Measurements from ENCODE around the gene TBC1D2B. TPM values are rescaled to one million over a fixed set of nuclear protein-coding genes. Genes with fewer than 3 reads are reported as not detected.

Gene TBC1D2B
- total RNA-seq, 1 donor from 2014 or later, result 63.3 TPM

DNA sequence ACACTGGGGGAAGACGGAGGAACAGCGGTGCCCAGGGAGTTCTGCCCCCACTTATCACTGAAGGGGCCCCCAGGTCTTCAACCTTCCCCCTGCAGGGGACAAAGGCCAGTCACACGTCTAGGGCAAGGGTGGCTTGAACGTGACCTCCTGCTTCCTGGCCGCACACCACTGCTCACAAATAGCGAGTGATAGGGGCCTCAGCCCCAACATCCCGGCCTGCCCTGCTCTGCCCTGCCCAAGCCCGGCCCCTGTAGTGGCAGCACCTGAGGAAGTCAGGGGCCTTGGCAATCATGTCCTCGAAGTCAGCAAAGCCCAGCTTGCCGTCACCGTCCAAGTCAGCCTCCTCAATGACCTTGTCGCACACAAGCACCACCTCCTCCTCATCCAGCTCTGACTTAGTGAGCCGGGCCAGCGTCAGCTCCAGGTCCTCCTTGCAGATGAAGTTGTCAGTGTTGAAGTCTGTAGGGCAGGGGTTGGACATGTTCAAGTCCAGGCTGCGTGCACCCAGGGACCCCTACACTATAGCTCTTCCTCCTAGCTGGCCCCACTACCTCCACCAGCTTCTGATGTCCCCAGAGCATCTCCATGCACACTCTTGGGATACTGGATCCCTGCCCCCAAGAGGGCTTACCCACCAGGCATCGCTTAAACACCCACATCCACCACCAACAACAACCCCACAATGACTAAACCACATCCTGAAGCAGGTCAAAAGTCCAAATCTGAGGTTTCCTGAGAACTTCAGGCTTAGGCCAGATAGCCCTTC is 28.1 kb upstream of the TBC1D2B start:
- no peak for DNase-seq (ENCODE audit: low spot score in 2 of 2)
- Histone ChIP-seq H3K4me3 (no peak overlapping the region), H3K4me1 (no peaks in the 10 kb centered on the region), H3K27me3 (no peaks in the 10 kb centered on the region), H3K9me3 (no peaks in the 10 kb centered on the region), H3K27ac (no peak overlapping the region), H3K36me3 (no peaks in the 10 kb centered on the region)
- TF ChIP-seq, protein P1, sequence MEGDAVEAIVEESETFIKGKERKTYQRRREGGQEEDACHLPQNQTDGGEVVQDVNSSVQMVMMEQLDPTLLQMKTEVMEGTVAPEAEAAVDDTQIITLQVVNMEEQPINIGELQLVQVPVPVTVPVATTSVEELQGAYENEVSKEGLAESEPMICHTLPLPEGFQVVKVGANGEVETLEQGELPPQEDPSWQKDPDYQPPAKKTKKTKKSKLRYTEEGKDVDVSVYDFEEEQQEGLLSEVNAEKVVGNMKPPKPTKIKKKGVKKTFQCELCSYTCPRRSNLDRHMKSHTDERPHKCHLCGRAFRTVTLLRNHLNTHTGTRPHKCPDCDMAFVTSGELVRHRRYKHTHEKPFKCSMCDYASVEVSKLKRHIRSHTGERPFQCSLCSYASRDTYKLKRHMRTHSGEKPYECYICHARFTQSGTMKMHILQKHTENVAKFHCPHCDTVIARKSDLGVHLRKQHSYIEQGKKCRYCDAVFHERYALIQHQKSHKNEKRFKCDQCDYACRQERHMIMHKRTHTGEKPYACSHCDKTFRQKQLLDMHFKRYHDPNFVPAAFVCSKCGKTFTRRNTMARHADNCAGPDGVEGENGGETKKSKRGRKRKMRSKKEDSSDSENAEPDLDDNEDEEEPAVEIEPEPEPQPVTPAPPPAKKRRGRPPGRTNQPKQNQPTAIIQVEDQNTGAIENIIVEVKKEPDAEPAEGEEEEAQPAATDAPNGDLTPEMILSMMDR (IDR thresholded peaks at IDR 0.05), result no peak
- intact Hi-C loops (cut with DNase I), result no loop called here

DNA sequence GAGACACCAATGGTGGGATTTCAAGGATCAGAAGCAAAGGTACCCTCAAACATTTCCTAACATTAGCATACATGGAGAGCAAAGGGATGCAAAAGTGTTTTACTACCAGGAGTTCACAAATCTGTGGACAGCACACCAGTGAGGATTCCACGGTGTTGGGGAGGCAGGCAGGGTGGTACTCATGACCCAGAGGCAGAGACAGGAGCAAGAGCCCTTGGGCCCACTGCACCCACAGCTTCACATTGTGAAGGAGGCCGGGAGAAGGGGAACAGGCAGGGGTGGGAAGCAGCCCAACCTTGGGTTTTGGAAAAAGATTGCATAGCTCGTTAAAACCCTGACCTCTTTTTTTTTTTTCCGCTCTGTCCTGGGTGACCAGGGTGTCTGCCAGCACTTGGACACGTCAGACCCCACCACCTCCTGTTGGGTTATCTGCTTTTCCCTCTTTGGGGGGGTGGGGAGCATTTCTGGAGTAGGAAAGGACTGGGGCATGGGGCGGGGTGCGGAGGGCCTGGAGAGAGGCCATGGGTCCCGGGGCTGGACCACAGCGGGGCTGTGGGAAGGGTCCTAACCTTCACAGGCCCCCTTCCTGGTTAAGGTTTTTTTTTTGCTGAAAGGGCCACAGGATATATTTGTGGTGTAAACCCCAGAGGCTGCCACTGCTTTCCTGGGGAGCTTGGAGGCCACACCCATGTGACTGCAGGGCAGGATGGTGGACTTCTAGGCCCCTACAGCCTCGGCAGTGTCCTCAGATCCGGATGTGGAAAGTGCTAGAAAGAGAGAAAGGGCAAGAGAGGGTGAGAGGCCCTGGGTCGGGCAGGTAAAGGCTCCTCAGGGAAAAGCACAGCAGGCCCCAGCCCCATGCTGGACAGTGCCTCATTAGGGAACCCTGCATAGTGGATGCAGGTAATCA is 27.3 kb upstream of the TBC1D2B start:
- DNase-seq (ENCODE audit: low spot score in 2 of 2), result no peak
- Histone ChIP-seq H3K9me3 (no peaks in the 10 kb centered on the region), H3K4me3 (no peak overlapping the region), H3K36me3 (no peaks in the 10 kb centered on the region), H3K27me3 (no peaks in the 10 kb centered on the region), H3K27ac (no peak overlapping the region), H3K4me1 (no peaks in the 10 kb centered on the region)
- TF ChIP-seq, protein P1 (IDR thresholded peaks at IDR 0.05), result no peak
- intact Hi-C loops (cut with DNase I), result no loop called here

DNA sequence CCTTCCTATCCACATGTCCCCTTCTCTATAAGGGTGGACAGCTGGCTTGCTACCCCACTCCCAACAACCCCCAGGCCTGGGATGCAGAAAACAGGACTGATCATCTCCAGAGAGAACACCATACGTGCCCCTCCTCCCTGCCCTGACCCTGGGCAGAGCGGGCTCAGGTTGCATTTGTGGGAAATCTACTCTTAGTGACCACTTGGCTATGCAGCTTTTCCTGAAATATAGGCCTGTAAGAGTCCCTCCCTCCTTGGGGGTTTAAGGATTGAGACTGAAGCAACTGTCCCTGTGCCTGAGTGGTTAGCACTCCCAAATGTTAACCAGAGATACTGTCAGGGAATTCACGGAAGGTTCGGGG is 26.6 kb upstream of the TBC1D2B start:
- Histone ChIP-seq H3K27ac (no peak overlapping the region), H3K36me3 (no peaks in the 10 kb centered on the region), H3K9me3 (no peaks in the 10 kb centered on the region), H3K4me3 (no peak overlapping the region), H3K27me3 (no peaks in the 10 kb centered on the region), H3K4me1 (no peaks in the 10 kb centered on the region)
- TF ChIP-seq, protein P1 (IDR thresholded peaks at IDR 0.05), result no peak
- no peak for DNase-seq (ENCODE audit: low spot score in 2 of 2)
- intact Hi-C loops (cut with DNase I), result no loop called here

DNA sequence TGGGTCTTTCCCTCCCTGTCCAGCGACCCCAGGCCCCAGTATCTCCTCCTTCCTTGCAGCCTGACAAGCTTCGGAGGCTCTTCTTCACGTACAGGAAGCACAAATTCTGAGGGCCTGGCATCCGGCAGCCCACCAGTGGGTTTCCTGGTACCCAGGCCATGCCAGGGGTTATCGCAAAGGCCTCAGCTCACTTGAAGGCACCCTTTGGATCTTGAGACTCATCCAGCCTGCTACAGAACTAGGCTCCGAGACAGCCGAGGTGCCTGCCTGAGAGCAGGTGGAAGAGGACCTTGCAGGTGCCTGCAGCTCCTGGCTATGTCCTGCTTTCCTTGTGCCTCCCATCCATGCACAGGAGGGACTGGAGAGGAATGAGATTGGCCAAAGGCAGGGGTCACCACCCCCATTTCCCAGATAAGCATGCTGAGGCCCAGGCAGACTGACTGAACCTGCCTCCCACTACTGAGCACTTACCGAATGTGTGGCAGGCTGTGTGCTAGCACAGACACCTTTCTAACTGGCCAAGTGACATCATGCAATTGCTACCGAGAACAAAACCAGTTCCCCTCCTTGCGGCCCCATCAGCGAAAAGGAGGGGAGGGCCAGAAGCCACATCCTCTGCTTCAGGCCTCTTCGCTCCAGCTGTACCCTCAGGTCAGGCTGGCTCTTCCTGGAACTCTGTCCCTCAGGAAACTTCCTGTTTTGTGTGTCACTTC is 26.1 kb upstream of the TBC1D2B start:
- H3K4me3 ChIP-seq, result no peak overlapping the region
- no peak for DNase-seq (ENCODE audit: low spot score in 2 of 2)
- H3K27me3 ChIP-seq, result no peaks in the 10 kb centered on the region
- no peaks in the 10 kb centered on the region for H3K4me1 ChIP-seq
- H3K36me3 ChIP-seq, result no peaks in the 10 kb centered on the region
- intact Hi-C loops (cut with DNase I), result no loop called here
- H3K9me3 ChIP-seq, result no peaks in the 10 kb centered on the region
- no peak overlapping the region for H3K27ac ChIP-seq
- TF ChIP-seq, protein P1 (IDR thresholded peaks at IDR 0.05), result no peak

DNA sequence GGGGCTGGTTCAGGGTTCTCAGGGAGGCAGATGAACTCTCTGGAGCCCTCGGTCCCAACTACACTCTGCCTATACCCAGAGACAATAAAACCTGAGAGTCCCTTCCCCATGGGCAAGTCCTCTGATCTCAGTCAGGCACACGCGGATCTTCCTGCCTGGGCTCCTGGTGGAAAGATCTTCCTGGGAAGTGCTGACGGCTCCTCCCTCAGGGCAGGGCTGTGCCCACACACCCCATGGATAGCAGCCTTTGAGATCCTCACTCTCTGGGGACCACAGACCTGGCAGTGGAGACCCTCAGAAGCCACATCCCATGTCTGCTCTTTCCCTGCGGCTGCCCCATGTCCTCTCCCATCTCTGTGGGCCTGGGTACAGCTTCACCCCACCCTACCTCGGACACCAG is 25.2 kb upstream of the TBC1D2B start:
- DNase-seq (ENCODE audit: low spot score in 2 of 2), result no peak
- no peak overlapping the region for H3K27ac ChIP-seq
- H3K9me3 ChIP-seq, result no peaks in the 10 kb centered on the region
- no peaks in the 10 kb centered on the region for H3K36me3 ChIP-seq
- H3K4me1 ChIP-seq, result no peaks in the 10 kb centered on the region
- TF ChIP-seq, protein P1 (IDR thresholded peaks at IDR 0.05), result no peak
- no peaks in the 10 kb centered on the region for H3K27me3 ChIP-seq
- intact Hi-C loops (cut with DNase I), result no loop called here
- no peak overlapping the region for H3K4me3 ChIP-seq

Measured in ascending aorta (tissue), 2 donors.